OCI-M1 (cell line): ENCODE data around the gene ZNF80.
"Not testable (repeated sequence)": the region's sequence is repeated elsewhere in the genome, so short reads cannot be mapped to it uniquely, and the experiment has no call there.

Source experiments
- DNase-seq: peaks from one replicate; lab custom pipeline; 2025; lab: John Stamatoyannopoulos, UW

The ZNF80 gene

DNA sequence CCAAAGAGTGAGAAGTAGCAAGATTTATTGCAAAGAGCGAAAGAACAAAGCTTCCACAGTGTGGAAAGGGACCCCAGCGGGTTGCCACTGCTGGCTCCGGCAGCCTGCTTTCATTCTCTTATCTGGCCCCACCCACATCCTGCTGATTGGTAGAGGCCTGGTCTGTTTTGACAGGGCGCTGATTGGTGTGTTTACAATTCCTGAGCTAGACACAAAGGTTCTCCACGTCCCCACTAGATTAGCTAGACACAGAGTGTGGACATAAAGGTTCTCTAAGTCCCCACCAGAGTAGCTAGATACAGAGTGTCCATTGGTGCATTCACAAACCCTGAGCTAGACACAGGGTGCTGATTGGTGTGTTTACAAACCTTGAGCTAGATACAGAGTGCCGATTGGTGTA, at the start of gene ZNF80:
TSS of gene ZNF80 (minus strand) at position 101 of the 400 bp plus-strand sequence. CDS start 504 bp downstream, outside the sequence.
- DNase-seq = not testable (repeated sequence)

GRCh38 chr3:114286266-114286665, 48.9 kb upstream of the ZNF80 start:
- DNase-seq = no peak

DNA sequence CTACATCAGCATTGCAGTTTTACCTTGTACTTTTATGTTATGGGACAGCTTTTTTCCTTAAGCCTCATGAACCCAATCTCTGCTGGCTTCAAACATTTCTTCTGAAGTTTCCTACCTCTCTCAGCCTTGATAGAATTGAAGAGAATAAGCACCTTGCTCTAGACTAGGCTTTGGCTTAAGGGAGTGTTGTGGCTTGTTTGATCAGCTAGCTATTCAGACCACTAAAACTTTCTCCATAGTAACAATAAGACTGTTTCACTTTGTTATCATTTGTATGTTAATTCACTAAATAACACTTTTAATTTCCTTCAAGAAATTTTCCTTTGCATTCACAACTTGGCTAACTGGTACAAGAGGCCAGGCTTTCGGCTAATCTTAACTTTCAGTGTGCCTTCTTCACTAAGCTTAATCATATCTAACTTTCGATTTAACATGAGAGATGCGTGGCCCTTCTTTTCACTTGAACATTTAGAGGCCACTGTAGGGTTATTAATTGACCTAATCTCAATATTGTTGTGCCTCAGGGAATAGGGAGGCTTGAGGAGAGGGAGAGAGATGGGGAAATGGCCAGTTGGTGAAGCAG, 48.4 kb upstream of the ZNF80 start:
- no peak for DNase-seq

DNA sequence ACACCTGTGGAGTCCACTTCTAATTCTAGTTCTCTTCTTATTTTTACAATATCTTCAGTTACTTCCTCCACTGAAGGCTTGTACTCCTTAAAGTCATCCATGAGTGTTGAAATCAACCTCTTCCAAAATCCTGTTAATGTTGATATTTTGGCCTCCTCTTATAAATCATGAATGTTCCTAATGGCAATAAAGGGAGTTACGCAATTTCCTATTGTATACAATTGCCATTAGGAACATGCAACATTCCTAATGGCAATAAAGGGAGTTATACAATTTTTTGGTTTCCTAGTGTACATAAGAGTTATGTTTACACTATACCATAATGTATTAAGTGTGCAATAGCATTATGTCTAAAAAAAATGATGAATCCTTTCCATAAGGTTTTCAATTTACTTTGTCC, 47.3 kb upstream of the ZNF80 start:
- no peak for DNase-seq

DNA sequence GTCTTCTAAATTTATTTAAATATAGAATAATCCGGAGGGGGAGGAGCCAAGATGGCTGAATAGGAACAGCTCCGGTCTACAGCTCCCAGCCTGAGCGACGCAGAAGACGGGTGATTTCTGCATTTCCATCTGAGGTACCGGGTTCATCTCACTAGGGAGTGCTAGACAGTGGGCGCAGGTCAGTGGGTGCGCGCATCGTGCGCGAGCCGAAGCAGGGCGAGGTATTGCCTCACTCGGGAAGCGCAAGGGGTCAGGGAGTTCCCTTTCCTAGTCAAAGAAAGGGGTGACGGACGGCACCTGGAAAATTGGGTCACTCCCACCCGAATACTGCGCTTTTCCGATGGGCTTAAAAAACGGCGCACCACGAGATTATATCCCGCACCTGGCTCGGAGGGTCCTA, 39.5 kb upstream of the ZNF80 start:
- DNase-seq = not testable (repeated sequence)

- peak; percentile 61 for DNase-seq
These were observed 37.6 kb upstream of the ZNF80 start for GRCh38 chr3:114274929-114275328.

GRCh38 chr3:114272271-114272670, 34.9 kb upstream of the ZNF80 start:
- no peak for DNase-seq

DNA sequence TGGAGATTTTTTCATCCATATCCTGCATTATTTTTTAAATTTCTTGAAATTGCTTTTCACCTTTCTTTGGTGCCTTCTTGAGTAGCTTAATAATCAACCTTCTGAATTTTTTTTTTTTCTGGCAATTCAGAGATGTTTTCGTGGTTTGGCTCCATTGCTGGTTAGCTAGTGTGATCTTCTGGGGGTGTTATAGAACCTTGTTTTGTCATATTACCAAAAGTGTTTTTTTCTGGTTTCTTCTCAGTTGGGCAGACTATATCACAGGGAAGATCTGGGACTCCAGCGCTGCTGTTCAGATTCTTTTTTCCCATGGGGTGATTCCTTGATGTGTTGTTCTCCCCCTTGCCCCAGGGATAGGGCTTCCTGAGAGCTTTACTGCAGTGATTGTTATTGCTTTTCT, 32.6 kb upstream of the ZNF80 start:
- no peak for DNase-seq

GRCh38 chr3:114260152-114260551, 22.8 kb upstream of the ZNF80 start:
- peak; percentile 18 for DNase-seq

DNA sequence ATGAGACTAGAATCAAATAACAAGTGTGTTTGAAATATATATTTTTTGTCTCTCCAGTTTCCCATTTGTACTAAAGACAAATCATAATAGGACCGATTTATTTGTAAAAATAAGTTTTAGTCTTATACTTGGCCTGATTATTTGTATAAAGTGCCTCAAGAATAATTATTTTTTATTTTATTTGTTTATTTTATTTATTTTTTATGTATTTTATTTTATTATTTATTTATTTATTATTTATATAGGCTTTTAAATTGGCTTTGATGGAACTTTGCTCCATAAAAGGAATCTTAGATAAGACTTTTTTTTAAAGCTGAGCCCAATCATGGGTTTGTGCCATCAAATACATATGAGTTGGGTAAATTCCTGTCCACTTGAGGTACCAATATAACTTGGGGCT, 22.2 kb upstream of the ZNF80 start:
- no peak for DNase-seq

GRCh38 chr3:114253505-114253904, 16.1 kb upstream of the ZNF80 start:
- DNase-seq = no peak

GRCh38 chr3:114252954-114253353, 15.6 kb upstream of the ZNF80 start:
- no peak for DNase-seq

GRCh38 chr3:114242947-114243346, 5.6 kb upstream of the ZNF80 start:
- DNase-seq = no peak

GRCh38 chr3:114241262-114241661, 3.9 kb upstream of the ZNF80 start:
- peak; percentile 52 for DNase-seq

DNA sequence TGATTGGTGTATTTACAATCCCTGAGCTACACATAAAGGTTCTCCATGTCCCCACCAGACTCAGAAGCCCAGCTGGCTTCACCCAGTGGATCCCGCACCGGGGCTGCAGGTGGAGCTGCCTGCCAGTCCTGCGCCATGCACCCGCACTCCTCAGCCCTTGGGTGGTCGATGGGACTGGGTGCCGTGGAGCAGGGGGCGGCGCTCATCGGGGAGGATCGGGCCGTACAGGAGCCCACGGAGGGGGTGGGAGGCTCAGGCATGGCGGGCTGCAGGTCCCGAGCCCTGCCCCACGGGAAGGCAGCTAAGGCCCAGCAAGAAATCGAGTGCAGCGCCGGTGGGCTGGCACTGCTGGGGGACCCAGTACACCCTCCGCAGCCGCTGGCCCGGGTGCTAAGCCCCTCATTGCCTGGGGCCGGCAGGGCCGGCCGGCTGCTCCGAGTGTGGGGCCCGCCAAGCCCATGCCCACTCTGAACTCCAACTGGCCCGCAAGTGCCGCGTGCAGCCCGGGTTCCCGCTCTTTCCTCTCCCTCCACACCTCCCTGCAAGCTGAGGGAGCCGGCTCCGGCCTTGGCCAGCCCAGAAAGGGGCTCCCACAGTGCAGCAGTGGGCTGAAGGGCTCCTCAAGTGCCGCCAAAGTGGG, 888 bp upstream of the ZNF80 start:
- not testable (repeated sequence) for DNase-seq

DNA sequence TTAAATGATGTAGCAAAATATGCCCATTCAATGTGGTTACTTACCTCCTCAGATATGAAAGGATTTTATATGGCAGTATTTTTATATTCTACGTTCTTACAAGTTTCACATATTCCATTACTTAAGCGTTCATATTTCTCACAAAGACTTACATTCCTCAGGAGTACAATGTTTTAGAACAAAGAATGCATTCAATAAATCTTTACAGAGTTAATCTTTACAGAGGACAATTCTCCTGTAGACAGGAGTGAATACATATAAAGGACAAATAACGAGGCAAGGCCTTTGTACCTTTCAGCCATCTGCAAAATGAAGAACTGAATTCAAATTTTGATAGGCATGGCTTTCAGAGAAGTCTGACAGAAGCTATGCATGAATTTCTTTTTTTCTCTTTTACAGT, 1.9 kb downstream of the ZNF80 start:
- DNase-seq = no peak

- no peak for DNase-seq
These were observed 2.6 kb downstream of the ZNF80 start for GRCh38 chr3:114234745-114235144.

GRCh38 chr3:114231616-114232015, 5.8 kb downstream of the ZNF80 start:
- no peak for DNase-seq

- no peak for DNase-seq
These were observed 10.3 kb downstream of the ZNF80 start for GRCh38 chr3:114227076-114227475.

- DNase-seq = no peak
These were observed 11.1 kb downstream of the ZNF80 start for GRCh38 chr3:114226313-114226712.

DNA sequence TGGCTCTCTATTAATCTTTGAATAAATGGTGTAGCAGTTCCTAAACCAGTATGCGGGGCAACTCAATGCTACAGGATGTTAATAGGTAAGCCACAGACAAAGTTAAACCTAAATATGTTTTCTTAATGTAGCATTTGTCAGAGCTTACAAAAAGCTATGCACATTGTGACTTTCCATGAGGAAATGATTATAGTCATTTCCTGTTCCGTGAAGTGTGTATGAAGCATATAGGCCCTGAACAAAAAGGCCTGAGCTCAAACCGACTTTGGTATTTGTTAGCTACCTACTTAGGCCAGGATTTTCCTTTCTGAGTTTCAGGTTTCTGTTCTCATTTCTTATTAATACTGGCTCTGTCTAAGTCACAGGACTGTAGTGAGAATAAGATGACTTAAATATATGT, 14.2 kb downstream of the ZNF80 start:
- DNase-seq = no peak

- DNase-seq = no peak
These were observed 15.5 kb downstream of the ZNF80 start for GRCh38 chr3:114221881-114222264.

DNA sequence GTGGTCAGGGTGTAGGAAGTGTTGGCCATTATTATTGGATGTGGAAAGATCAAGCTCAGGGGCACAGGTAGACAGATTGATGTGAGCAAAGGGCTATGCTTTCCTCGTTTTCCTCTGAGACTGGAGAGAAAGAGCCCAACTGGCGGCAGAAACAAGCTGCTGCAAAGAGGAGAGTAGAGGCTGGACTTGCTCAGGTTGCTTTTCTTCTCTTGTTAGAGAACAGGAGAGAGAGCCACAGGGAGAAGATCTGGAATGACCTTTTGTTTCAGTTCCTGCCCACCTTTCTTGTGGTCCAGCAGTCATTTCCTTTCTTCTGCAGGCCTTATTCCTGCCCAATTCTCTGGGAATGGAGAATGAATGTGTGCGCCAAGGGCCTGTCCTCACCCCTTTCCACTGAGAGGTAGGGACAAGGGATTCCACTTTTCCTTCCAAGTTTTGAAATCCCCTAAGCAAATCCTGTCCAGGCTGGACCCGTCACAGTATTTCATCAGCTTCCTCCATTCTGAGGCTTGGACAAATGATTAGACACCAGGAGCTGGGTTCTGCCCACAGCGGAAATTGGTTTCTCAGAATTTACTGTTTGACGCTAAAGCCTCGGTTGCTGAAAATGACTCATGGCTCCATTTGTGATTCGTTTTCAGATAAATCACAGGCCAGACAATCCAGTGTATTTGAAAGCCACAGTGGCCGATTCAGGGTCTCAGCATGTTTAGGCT, 16.1 kb downstream of the ZNF80 start:
- DNase-seq = peak; percentile 84
